ENCODE measurements around the gene SLC35D3.
"Not testable (repeated sequence)": the region's sequence is repeated elsewhere in the genome, so short reads cannot be mapped to it uniquely, and the experiment has no call there.

Gene SLC35D3

DNA sequence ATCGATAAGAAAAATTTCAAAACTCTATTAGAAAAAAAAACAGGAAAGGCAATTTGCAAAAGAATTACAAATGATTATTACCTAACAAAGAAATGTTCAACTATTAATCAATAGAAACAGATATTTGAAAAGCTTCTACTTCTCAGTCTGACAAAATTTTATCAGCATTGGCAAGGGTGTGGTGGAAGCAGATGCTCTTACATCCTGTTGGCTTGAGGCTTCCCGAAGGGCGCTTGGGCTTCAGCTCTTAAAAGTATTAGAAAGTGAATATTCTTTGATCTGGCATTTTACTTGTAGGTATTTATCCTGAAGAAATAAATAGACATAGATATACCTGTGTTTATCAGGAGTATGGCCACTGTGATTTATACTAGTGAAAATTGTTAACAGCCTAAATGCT lies 38.7 kb downstream of the SLC35D3 start:
- no peak overlapping the region for H3K27ac ChIP-seq

DNA sequence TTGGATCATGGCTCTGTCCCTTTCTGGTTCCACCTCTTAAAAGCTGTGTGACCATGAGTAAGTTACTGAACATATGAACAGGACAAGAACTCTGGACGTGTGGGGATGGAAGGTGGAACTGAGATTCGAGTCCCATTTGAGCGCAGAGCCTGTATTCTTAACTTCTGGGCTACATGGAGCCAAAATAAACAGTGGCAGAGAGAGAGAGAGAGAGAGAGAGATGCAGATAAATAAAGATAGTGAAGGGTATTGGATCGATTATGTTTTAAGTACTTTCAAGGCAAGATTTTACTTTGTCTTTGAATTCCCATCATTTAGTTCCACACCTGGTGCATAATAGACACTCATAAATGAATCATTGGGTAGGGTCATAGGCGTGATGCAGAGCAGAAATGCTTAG lies 39.7 kb downstream of the SLC35D3 start:
- H3K4me3 ChIP-seq: no peak overlapping the region
- H3K27ac ChIP-seq: no peak overlapping the region

More for the DNA sequence above, 38.7 kb downstream of the SLC35D3 start:
- H3K4me3 ChIP-seq: no peak overlapping the region

DNA sequence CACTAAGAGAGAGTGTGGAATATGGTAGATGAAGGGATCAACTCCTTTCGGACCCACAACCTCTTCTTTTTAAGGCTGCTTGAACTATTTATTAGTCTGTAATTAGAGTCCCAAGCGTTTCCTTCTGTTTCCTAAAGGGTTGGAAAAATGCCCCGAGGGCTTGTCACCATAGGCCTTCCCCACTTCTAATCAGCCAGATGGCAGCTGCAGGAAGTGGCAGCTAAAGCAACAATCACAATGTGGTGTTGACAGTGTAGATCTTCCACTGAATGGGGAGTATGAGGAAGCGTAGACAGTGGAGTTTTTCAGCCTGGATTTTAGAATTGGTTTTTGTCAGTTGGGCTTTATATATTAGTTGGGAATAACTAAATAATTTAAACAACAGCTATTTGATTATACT lies 40.6 kb downstream of the SLC35D3 start:
- no peak overlapping the region for H3K4me3 ChIP-seq
- no peak overlapping the region for H3K27ac ChIP-seq

DNA sequence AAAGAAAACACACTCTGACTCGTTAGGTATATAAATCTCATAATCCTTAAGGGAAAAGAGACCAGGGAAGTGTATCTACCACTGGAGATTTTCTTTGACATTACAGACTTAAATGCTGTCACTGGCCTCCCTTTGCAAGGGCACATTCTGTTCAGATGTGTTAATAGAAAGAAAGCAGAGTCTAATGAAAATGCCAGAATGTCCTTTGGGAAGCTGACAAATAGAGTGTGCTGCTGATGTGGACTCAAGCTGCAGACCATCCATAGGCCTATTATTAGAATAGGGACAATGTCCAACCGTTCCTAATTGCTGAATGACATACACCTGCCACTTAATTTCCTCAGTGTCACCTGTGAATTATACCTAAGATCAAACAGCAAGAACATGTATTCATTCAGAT lies 41.2 kb downstream of the SLC35D3 start:
- no peak overlapping the region for H3K4me3 ChIP-seq
- H3K27ac ChIP-seq: no peak overlapping the region

DNA sequence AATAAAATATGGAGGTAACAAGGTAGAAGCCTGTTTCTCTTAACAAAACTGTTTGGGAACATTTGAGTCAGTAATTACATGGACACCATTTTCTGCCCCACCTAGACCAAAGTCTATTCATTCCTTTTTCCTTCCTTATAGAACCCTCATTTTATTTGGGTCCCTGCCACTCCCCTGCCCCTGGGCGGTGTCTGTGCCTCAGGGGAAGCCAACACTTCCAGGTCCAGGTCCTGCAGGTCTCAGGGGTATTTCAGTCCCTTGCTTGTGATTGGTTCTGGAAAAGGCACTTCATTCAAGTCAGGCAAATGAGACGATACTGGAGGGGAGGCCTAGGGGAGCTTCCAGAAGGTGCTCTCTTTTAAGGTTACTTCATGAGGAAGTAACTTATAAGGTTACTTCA lies 42.3 kb downstream of the SLC35D3 start:
- no peak overlapping the region for H3K4me3 ChIP-seq
- no peak overlapping the region for H3K27ac ChIP-seq

DNA sequence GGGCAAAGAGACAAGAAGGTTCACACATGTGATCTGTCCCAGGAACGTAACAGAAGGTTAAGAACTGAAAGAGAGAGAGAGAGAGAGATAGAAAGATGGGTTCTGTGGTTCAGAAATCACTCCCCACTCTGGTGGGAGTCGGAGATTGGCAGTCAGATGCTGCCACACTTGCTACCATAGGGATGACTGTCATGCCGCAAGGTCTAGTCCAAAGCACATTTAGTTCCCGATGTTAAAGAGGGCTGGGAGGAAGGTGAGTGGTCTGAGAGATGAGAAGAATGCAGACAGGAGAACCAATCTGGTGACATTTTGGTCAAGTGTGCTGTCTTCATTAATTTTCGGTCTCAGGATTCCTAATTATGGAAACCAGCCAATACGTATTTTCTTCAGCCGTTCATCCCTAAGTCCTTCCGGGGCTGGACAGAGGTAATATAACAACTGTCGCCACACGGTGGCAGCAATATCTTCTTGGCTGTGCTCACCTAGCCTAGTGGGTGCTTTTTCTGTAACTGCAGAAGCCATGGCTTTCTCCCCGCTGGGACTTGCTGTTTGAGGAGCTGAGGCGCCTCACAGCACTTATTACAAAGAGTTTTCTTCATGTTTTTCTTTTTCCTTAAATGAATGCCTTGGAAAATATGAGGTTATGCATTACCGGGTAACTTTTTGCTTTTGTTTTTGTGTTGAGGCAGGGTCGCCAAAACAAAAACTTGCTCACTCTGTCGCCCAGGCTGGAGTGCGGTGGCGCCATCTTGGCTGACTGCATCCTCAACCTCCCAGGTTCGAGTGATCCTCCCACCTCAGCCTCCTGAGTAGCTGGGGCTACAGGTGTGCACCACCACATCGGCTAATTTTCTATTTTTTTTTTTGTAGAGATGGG lies 46.0 kb downstream of the SLC35D3 start:
- H3K4me3 ChIP-seq: no peak overlapping the region
- H3K27ac ChIP-seq: peak overlapping the region in 10 of 21 experiments; percentile 24 to 85 (median 74)

DNA sequence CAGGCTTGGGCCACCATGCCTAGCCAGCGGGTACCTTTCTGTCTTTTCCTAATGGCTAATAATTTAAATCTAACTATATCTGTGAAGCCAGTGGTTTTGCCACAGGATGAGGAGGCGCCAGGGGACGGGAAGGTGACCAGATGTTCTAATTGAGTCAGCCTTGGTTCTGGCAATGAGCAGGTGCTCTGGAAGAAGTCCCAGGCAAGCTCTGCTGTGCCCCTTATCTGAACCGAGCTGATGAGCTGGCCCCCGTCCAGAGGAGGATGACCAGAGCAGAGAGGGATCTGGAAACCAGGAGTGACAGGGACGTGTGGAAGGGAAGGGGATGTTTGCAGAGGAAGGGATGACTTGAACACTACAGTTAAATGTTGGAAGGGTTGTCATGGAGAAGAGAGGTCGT lies 46.7 kb downstream of the SLC35D3 start:
- peak overlapping the region in 15 of 21 experiments; percentile 24 to 85 (median 72) for H3K27ac ChIP-seq
- H3K4me3 ChIP-seq: no peak overlapping the region

DNA sequence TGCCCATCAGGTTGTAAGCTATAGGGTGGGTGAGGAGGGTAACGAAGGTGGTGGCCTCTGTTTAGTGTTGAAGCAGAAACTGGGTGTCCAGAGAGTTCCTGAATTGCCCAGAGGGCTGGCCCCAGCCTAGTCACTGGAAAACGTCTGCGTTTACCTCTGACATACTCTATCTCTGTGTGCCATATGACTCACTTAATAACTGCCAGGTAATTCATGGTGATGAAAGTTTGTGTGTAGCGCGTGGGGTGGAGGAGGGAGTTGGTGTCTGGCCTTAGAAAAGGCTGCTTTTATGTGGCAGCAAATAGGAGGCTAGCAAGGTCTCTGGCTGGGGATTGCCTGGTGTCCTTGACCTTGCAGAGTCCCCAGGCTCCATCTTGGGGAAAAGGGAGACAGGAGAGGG lies 47.3 kb downstream of the SLC35D3 start:
- Histone ChIP-seq H3K27ac (peak overlapping the region in 16 of 21 experiments; percentile 38 to 85 (median 72)), H3K4me3 (no peak overlapping the region)

DNA sequence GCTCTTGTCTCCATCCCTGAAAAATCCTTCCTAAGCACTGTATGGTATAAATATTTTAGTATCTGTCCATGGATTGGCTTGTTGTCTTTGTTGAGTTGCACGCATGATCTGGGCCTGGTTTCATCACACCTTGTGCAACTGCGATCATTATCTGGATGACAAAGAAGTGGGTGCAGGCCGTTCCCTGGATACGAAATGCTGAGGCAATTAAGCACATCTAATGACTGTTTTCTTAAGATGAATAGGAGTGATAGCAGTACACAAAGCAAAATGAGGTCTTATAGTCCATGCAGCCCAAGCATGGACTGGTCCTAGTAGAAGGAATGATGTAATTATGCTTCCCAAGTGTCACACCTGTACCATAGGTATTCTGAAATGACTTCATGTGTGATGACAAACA lies 47.8 kb downstream of the SLC35D3 start:
- H3K27ac ChIP-seq: peak overlapping the region in 16 of 21 experiments; percentile 38 to 85 (median 72)
- H3K4me3 ChIP-seq: no peak overlapping the region

DNA sequence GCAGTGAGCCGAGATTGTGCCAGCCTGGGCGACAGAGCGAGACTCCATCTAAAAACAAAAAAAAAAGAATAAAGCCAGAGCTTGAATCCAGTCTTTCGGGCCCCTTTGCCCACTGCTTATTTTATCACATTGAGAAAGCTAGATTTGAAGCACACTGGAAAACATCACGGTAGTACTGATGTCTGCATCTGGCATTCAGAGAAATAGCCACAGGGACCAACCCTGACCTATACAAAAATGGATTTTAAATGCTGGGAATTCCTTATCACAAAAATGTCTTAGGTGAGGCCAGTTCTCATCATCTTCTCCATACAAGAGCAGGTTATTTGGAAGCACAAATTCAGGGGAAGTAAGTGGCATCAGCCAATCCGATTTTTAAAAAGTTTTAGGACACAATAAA lies 49.5 kb downstream of the SLC35D3 start:
- no peak overlapping the region for H3K4me3 ChIP-seq
- H3K27ac ChIP-seq: no peak overlapping the region

DNA sequence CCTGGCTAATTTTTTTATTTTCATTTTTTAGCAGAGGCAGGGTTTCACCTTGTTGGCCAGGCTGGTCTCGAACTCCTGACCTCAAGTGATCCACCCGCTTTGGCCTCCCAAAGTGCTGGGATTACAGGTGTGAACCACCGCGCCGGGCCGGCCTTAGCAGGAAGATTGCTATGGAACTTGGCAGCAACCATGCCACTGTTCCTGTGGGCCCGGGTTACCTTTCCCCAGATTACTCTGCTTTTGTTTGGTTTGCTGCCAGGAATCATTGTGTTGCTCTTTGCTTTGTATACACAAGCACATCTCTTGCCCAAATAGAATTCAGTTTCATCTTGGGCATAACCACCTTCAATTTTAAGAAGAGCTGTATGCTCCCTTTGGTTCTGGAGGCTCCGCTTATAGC lies 51.7 kb downstream of the SLC35D3 start:
- H3K4me3 ChIP-seq: not testable (repeated sequence)
- peak overlapping the region in 1 of 21 experiments; percentile 15 for H3K27ac ChIP-seq
